Thyroid gland (tissue), 4 donors: Measurements from ENCODE around the gene PGS1.

Source experiments
- POLR2A ChIP-seq, 2 donors: fragments of 450-650 bp; IDR thresholded peaks; one replicate each; pipeline ENCODE4 v1.6.1; 2017; ENCODE audit warnings: antibody characterized with exemption in 2 of 2, mild to moderate bottlenecking in 2 of 2, moderate library complexity in 1 of 2
- TF ChIP-seq, protein P1 (sequence below), 6 experiments: fragments of 200-600 bp in 3 of 6; fragments of 450-650 bp in 3 of 6; sonication (generic) in 3 of 6; IDR thresholded peaks; one replicate each; pipeline ENCODE4 v1.5.1; 2016 to 2019; ENCODE audit warnings: antibody characterized with exemption in 6 of 6, mild to moderate bottlenecking in 2 of 6, inconsistent platforms in 1 of 6, moderate library complexity in 1 of 6

DNA sequence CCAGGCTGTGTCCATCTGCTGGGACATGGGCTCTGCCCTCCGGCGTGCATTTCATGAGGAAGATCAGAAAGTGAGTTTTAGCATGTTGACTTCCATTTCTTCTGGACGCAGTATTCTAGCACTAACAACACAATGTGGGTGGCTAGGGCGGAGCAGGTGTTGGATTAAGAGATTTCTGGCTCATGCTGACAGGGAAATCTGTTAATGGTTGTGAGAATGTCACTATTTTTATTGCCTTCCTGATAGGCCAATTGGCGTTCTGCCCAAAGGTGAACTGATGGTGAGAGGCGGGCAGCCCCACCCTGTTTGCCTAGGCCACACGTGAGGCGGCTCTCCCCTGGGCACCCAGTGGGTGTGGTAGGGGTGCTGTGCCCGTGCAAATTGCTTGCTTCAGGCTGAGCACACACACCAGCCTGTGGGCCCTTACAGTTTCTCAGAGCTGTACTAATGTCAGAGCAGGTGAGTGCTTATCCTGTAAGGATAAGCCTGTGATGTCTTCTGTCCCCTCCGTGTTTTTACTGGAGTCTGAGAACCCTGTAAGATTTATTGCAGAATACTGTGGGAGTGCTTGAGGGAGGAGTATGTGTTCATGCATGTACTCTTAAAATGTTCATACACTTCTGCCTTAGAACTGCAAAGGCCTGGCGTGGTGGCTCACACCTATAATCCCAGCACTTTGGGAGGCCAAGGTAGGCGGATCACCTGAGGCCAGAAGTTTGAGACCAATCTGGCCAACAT is 30.9 kb downstream of the PGS1 start:
- TF ChIP-seq, protein P1, sequence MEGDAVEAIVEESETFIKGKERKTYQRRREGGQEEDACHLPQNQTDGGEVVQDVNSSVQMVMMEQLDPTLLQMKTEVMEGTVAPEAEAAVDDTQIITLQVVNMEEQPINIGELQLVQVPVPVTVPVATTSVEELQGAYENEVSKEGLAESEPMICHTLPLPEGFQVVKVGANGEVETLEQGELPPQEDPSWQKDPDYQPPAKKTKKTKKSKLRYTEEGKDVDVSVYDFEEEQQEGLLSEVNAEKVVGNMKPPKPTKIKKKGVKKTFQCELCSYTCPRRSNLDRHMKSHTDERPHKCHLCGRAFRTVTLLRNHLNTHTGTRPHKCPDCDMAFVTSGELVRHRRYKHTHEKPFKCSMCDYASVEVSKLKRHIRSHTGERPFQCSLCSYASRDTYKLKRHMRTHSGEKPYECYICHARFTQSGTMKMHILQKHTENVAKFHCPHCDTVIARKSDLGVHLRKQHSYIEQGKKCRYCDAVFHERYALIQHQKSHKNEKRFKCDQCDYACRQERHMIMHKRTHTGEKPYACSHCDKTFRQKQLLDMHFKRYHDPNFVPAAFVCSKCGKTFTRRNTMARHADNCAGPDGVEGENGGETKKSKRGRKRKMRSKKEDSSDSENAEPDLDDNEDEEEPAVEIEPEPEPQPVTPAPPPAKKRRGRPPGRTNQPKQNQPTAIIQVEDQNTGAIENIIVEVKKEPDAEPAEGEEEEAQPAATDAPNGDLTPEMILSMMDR (IDR thresholded peaks at IDR 0.05), result no peak
- TF ChIP-seq POLR2A (IDR thresholded peaks at IDR 0.05), result no peak
